OCI-LY3 (cell line): Measurements from ENCODE around the gene TBX1.

Experiments
- EZH2phosphoT487 ChIP-seq: fragments of 200-600 bp; shearing (Covaris generic); IDR thresholded peaks from 2 replicates; pipeline ENCODE4 v1.6.1; 2018; ENCODE audit warnings: antibody characterized with exemption, mixed run types, low read depth
- TF ChIP-seq, protein P1 (sequence below): fragments of 200-600, 300-600 bp; sonication (generic); IDR thresholded peaks from 2 replicates; pipeline ENCODE4 v1.5.1; 2014; ENCODE audit warnings: antibody characterized with exemption, low read length, low read depth

DNA sequence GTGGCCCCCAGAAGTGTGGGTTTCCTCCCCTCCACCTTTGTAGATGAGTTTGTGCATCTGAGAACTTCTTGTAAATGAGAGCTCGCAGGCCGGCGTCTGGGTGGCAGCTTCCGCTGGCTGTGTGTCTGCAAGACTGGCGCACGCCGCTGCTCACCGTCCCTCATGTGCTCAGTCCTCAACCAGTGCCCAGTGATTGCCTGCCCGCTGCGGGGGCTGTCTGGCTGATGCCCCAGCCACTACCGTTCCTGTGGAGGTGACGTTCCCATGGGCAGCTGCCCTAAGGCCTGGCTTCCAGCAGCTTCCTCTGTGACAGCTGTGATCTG, 8.8 kb downstream of the TBX1 start:
- TF ChIP-seq EZH2phosphoT487: no peak
- TF ChIP-seq, protein P1, sequence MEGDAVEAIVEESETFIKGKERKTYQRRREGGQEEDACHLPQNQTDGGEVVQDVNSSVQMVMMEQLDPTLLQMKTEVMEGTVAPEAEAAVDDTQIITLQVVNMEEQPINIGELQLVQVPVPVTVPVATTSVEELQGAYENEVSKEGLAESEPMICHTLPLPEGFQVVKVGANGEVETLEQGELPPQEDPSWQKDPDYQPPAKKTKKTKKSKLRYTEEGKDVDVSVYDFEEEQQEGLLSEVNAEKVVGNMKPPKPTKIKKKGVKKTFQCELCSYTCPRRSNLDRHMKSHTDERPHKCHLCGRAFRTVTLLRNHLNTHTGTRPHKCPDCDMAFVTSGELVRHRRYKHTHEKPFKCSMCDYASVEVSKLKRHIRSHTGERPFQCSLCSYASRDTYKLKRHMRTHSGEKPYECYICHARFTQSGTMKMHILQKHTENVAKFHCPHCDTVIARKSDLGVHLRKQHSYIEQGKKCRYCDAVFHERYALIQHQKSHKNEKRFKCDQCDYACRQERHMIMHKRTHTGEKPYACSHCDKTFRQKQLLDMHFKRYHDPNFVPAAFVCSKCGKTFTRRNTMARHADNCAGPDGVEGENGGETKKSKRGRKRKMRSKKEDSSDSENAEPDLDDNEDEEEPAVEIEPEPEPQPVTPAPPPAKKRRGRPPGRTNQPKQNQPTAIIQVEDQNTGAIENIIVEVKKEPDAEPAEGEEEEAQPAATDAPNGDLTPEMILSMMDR: no peak
